Activated CD8-positive, alpha-beta memory T cell treated with anti-CD3 and anti-CD28 coated beads, Interleukin-2, amount 50 U/mL, for 4 hours (primary cell): ENCODE measurements around the gene ZMIZ2.
"Not testable (repeated sequence)": the region's sequence is repeated elsewhere in the genome, so short reads cannot be mapped to it uniquely, and the experiment has no call there.

ENCODE experiments used
- DNase-seq: peaks from one replicate; pipeline ENCODE4 v3.0.0-alpha.2; 2020

The ZMIZ2 gene

GRCh38 chr7:44776211-44776610 is 27.6 kb downstream of the ZMIZ2 start:
- no peak for DNase-seq

GRCh38 chr7:44782460-44782859 is 33.8 kb downstream of the ZMIZ2 start:
- no peak for DNase-seq

- no peak for DNase-seq
These were observed 34.8 kb downstream of the ZMIZ2 start for GRCh38 chr7:44783407-44783806.

- no peak for DNase-seq
These were observed 35.7 kb downstream of the ZMIZ2 start for GRCh38 chr7:44784364-44784763.

- not testable (repeated sequence) for DNase-seq
These were observed 36.6 kb downstream of the ZMIZ2 start for GRCh38 chr7:44785218-44785617.

- no peak for DNase-seq
These were observed 38.4 kb downstream of the ZMIZ2 start for GRCh38 chr7:44787041-44787440.

GRCh38 chr7:44787762-44788161 is 39.1 kb downstream of the ZMIZ2 start:
- no peak for DNase-seq

GRCh38 chr7:44789990-44790389 is 41.3 kb downstream of the ZMIZ2 start:
- DNase-seq: no peak

GRCh38 chr7:44791278-44792219 is 42.9 kb downstream of the ZMIZ2 start:
- DNase-seq: no peak

- DNase-seq: no peak
These were observed 45.3 kb downstream of the ZMIZ2 start for GRCh38 chr7:44793919-44794318.

- no peak for DNase-seq
These were observed 45.7 kb downstream of the ZMIZ2 start for GRCh38 chr7:44794331-44794730.

GRCh38 chr7:44796034-44796503 is 47.4 kb downstream of the ZMIZ2 start:
- no peak for DNase-seq

- DNase-seq: peak; percentile 98
These were observed 48.1 kb downstream of the ZMIZ2 start, which contains the start of gene PPIA for GRCh38 chr7:44796504-44797328. Gene PPIA, plus strand, starts transcription at chr7:44796681. Its CDS starts 44 bp downstream, at chr7:44796725.

- peak; percentile 79 for DNase-seq
These were observed 48.9 kb downstream of the ZMIZ2 start for GRCh38 chr7:44797329-44798258.

GRCh38 chr7:44798649-44799305 is 50.1 kb downstream of the ZMIZ2 start:
- no peak for DNase-seq

- DNase-seq: no peak
These were observed 51.3 kb downstream of the ZMIZ2 start for GRCh38 chr7:44799939-44800338.

GRCh38 chr7:44801890-44802289 is 53.2 kb downstream of the ZMIZ2 start:
- no peak for DNase-seq

GRCh38 chr7:44802418-44803025 is 53.9 kb downstream of the ZMIZ2 start:
- no peak for DNase-seq

GRCh38 chr7:44803828-44804519 is 55.3 kb downstream of the ZMIZ2 start:
- not testable (repeated sequence) for DNase-seq

- DNase-seq: no peak
These were observed 57.3 kb downstream of the ZMIZ2 start for GRCh38 chr7:44805950-44806349.

- DNase-seq: no peak
These were observed 60.3 kb downstream of the ZMIZ2 start for GRCh38 chr7:44808914-44809393.
